Measurements from ENCODE around the gene PDIA5.
A peak's percentile ranks its signal among the peaks of the same experiment; 100 is the strongest.
"Not testable (repeated sequence)": the region's sequence is repeated elsewhere in the genome, so short reads cannot be mapped to it uniquely, and the experiment has no call there.

Gene PDIA5

GRCh38 chr3:123150449-123151215 is 83.8 kb downstream of the PDIA5 start:
- no peak for DNase-seq (ENCODE audit: low spot score)

GRCh38 chr3:123151251-123151705 is 84.5 kb downstream of the PDIA5 start:
- DNase-seq (ENCODE audit: low spot score): no peak

DNA sequence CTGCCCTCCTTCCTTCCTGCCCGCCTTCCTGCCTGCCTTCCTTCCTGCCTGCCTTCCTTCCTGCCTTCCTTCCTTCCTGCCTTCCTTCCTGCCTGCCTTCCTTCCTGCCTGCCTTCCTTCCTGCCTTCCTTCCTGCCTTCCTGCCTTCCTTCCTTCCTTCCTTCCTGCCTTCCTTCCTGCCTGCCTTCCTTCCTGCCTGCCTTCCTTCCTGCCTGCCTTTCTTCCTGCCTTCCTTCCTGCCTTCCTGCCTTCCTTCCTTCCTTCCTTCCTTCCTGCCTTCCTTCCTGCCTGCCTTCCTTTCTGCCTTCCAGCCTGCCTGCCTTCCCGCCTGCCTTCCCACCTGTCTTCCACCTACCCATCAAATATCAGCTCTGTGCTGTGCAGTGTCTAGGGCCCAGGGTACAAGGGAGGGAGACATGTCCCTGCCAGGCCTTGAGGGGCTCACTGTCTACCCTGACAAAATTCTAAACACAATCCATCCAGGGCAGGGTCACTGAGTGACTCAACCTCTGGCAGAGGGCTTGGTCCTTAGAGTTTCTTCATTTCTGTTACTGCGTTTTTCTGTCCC is 85.1 kb downstream of the PDIA5 start:
- DNase-seq (ENCODE audit: low spot score): not testable (repeated sequence)

DNA sequence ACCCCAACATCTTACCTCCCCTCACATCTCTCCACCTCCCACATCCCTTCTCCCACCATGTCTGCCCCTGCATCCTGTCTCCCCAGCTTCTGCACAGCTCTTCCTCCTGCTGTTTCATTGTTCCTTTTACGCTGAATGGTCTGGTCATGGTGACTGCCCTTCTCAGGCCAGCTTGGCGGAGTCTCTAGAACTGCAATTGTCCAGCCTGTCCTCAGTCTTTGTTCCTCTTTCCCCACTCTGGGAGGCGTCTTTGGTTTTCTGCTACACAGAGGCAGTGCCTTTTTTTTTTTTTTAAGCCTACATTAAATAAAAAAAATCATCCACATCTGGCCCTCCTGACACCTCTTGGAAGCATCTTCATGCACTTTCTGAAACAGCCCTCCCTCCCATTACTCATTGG is 85.9 kb downstream of the PDIA5 start:
- no peak for DNase-seq (ENCODE audit: low spot score)

DNA sequence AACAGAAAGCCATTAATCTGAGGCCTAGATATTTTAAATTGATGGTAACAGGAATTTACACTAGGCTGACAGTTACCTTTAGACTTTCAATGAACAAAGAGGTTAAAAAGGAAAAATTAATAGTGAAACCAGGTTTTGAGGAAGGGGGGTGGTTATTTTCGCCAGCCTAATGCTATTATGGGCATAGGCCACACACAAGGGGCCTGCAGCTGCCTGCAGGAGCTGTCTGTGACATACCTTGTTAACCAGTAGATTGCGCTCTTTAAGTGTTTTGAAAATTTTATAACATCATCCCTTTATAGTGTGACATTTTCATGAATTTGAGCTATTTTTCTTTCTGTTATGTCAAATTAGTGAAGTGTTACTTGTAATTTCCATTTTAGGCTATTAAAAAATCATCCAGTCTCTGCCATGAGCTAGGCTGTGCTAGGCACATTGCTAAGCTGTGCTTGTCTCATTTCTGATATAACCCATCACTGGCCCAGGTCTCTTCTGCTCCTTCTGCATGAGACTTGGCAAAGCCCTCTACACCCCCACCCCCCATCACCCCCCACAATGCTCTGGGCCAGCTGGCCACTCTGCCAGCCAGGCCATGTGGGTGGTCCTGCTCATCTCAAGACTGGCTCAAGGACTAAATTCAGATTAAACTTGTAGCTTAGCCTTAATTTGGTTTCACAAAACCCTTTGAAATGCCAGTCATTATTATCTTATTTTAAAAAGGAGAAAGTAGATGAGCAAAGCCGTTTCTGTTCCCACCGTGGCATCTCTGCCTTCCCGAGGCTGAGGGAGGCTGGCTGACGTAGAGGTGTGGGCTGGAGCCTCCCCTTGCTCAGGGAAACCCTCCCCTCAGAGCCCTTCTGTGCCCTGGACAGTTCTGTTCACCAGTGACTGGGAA is 86.5 kb downstream of the PDIA5 start:
- no peak for DNase-seq (ENCODE audit: low spot score)

- DNase-seq (ENCODE audit: low spot score): no peak
Measured at GRCh38 chr3:123154020-123154985, 87.5 kb downstream of the PDIA5 start.

DNA sequence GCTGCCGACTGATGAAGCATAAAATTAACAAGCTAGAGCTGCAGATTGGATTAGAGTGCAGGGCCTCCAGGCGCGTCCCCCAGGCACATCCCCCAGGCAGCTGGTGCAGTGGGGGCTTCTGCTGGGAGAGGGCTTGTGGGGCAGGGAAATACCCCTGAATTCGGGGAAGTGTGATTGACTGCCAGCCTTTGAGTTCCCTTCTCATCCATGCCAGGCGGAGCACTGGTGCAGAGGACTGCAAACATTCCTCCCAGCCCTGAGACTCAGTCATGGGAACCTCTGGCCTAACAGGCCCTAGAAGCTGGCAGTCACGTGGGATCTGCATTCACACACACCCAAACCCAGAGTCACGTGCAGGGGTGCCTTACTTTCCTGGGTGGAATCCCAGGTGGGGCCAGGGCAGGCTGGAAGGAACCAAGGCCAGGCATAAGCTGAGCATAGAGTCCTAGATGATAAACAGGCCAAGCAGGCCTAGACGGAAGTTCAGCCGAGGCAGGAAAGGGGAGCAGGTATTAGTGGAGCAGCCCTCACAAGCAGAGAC is 88.7 kb downstream of the PDIA5 start:
- no peak for DNase-seq (ENCODE audit: low spot score)

GRCh38 chr3:123156276-123156995 is 89.6 kb downstream of the PDIA5 start:
- no peak for DNase-seq (ENCODE audit: low spot score)

DNA sequence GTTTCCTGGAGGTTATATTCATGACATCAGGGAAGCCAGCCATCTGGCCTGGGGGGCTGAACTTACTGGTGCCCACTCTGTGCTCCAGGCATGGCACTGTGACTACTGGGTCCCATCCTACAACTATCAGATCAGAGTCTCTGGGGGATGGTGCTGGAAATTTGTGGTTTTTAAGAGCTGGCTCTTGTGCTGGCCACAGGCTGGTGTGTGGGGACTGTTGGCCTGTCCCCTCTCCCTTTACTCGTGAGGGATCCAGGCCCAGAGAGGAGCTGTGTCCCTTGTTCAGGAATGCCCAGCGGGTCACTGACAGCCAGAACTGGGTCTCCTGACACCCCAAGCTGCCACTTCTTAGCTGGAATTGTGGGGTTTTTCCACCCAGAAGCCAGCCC is 90.4 kb downstream of the PDIA5 start:
- DNase-seq (ENCODE audit: low spot score): no peak

- DNase-seq (ENCODE audit: low spot score): peak; percentile 33
Measured at GRCh38 chr3:123157598-123158287, 90.9 kb downstream of the PDIA5 start.

GRCh38 chr3:123158330-123158729 is 91.5 kb downstream of the PDIA5 start:
- no peak for DNase-seq (ENCODE audit: low spot score)

DNA sequence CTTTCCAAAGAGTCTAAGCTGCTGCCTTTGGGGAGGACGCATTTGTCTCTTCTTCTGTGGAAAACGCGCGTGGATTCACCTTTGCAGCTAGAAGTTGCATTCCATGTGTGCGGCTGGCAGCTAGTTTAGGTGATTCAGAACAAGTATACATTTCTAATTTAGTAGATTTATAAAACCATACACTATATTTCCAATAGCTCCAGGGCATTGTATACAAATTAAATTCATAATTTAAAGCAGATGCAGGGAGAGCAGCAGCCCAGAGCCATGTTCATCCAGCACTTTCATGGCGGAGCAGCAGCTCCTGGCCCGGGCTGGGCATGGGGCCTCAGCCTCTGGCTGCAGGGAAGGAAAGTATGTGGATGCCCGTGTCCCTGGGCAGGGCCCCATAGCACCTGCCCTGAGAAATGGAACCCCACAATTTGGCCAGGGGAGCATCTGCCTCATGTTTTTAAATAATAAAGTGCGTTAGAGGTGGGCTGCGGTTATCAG is 92.1 kb downstream of the PDIA5 start:
- no peak for DNase-seq (ENCODE audit: low spot score)

GRCh38 chr3:123159926-123160635 is 93.3 kb downstream of the PDIA5 start:
- DNase-seq (ENCODE audit: low spot score): no peak

- no peak for DNase-seq (ENCODE audit: low spot score)
Measured at GRCh38 chr3:123161167-123161566, 94.3 kb downstream of the PDIA5 start.

DNA sequence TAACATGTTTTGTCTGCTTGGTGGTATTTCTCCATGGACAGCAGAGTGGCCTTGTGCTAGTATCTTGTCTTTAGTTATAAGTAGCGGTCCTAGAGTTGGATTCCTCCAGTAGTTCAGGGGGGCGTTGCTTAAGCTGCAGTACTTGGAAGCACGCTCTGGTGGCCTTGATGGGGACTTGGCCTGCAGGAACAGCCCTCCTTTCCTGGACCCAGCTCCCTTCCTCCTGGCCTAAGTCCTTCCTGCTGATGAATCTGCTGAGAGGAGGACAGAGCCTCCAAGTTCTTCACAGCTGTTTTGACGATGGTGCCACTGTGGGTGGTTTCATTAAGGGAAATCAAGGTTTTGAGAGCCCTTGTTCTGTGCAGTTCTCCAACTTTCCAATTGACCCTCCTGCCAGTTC is 96.3 kb downstream of the PDIA5 start:
- DNase-seq (ENCODE audit: low spot score): no peak

- DNase-seq (ENCODE audit: low spot score): no peak
Measured at GRCh38 chr3:123165163-123165562, 98.3 kb downstream of the PDIA5 start.

DNA sequence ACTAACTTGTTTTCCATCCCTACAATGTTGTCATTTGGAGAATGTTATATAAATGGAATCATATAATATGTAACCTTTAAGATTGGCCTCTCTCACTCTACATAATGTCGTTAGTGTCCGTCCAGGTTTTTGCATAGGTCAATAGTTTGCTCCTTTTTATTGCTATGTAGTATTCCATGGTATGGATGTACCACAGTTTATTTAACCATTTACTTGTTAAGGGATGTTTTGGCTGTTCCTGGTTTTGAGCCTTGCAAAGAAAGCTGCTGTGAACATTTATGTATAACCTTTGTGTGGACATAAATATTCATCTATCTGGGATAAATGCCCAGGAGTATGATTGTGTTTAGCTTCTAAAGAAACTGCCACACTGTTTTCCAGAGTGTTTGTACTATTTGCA is 100.9 kb downstream of the PDIA5 start:
- no peak for DNase-seq (ENCODE audit: low spot score)

DNA sequence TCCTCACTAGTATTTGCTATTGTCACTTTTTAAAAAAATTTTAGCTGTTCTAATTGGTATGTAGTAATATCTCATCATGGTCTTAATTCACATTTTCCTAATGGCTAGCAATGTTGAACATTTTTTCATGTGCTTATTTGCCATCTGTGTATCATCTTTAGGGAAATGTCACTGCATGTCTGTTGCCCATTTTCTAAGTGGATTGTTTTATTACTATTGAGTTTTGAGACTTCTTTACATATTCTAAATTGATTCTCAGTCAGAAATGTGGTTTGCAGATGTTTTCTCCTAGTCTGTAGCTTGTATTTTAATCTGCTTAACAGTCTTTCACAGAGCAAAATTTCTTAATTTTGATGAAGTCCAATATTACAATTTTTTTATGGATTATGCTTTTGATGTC is 101.3 kb downstream of the PDIA5 start:
- no peak for DNase-seq (ENCODE audit: low spot score)

DNA sequence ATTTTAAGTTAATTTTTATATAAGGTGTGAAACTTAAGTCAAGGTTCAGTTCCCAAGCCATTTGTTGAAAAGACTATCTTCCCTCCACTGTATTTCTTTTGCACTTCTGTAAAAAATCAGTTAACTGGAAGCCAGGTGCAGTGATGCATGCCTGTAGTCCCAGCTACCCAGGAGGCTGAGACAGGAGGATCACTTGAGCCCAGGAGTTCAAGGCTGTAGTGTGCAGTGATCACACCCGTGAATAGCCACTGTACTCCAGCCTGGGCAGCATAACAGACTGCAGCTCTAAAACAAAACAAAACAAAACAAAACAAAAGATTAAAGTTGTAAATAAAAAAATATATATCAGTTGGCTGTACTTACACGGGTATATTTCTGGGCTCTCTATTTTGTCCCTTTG is 101.8 kb downstream of the PDIA5 start:
- DNase-seq (ENCODE audit: low spot score): no peak
